Psoas muscle (tissue), 8 donors: Measurements from ENCODE around the gene GPR150. TPM values are rescaled to one million over a fixed set of nuclear protein-coding genes. Genes with fewer than 3 reads are reported as not detected.
"Not testable (repeated sequence)": the region's sequence is repeated elsewhere in the genome, so short reads cannot be mapped to it uniquely, and the experiment has no call there.

Experiments
- ATAC-seq, 4 donors: fragments of 200-7000 bp; cut with Tn5 transposase; one replicate each; pipeline ENCODE4 v1.9.1; 2020; ENCODE audit warnings: moderate library complexity in 3 of 4, mild to moderate bottlenecking in 2 of 4
- DNase-seq, 2 donors: peaks; one replicate each; pipeline ENCODE4 v3.0.0-alpha.2; 2020
- H3K27ac ChIP-seq: fragments of 200-600 bp; one replicate; pipeline ENCODE4 v1.8.0; 2022
- H3K27me3 ChIP-seq, 3 donors: fragments of 200-600 bp in 1 of 3; one replicate each; pipeline versions ENCODE4 v1.6.1 to v1.8.0; 2013 to 2022; ENCODE audit warnings: low read length in 2 of 3, mild to moderate bottlenecking in 2 of 3, moderate library complexity in 1 of 3; ENCODE audit not compliant: insufficient read depth in 3 of 3
- H3K36me3 ChIP-seq, 2 donors: fragments of 200-600 bp in 1 of 2; one replicate each; pipeline versions ENCODE4 v1.6.1 to v1.8.0; 2013 to 2022; ENCODE audit warnings: low read depth in 1 of 2, mild to moderate bottlenecking in 1 of 2, moderate library complexity in 1 of 2; ENCODE audit not compliant: insufficient read depth in 1 of 2
- H3K4me1 ChIP-seq: fragments of 200-600 bp; one replicate; pipeline ENCODE4 v1.8.0; 2022
- H3K4me3 ChIP-seq: fragments of 200-600 bp; one replicate; pipeline ENCODE4 v1.8.0; 2022; ENCODE audit warnings: mild to moderate bottlenecking
- H3K9me3 ChIP-seq: fragments of 200-600 bp; one replicate; pipeline ENCODE4 v1.8.0; 2022
- WGBS, 3 donors: extraction: QIAGEN DNeasy Blood & Tissue Kit; methylation state at CpG; one replicate each; pipeline versions ENCODE4 v1.1.6 to v1.1.7; 2013; 5-methylcytosine and 5-hydroxymethylcytosine counted together
- intact Hi-C, 2 donors: fragments of 100-400 bp; cut with DNase I; formaldehyde crosslinking; loops; one replicate each; pipeline versions ENCODE4 v1.11.0 to v1.14.2; 2022
- polyA plus RNA-seq, 3 donors: library from polyadenylated mRNA; stranded (reverse); fragments of 200-250 nt; gene quantifications; one replicate each; pipeline ENCODE4 v1.2.3, GENCODE V29; 2013
- total RNA-seq, 4 donors: library from RNA; stranded (reverse); fragmentation: NEBNext Ultra II Directional in 2 of 4; extraction: Animal tissue kit (Norgen Biotek cat#: 25700) in 2 of 4; gene quantifications; one replicate each; pipeline versions ENCODE4 v1.2.1 to v1.2.4, GENCODE V29; 2021 to 2023
- TF ChIP-seq, protein P1 (sequence below): fragments of 200-600 bp; IDR thresholded peaks from one replicate; pipeline ENCODE4 v1.8.0; 2022; ENCODE audit warnings: antibody characterized with exemption
- donor health status: healthy with polysubstance abuse.
- donor health status: DM: no; HTN: no; CAD: no; lungs with moderate emphysema.
- donor health status: Bipolar disorder and iron deficiency.
- donor health status: healthy.
- donor health status: DM: yes; HTN: yes; CAD: no.
- donor health status: DM: no; HTN: no; CAD: no.
- donor health status: DM: no; HTN: no; CAD: no.
- donor health status: DM: yes; HTN: yes; CAD: no.

The GPR150 gene
- total and polyA plus RNA-seq, 7 donors: 0.10 to 0.64 (median 0.29) TPM; not detected in 2

DNA sequence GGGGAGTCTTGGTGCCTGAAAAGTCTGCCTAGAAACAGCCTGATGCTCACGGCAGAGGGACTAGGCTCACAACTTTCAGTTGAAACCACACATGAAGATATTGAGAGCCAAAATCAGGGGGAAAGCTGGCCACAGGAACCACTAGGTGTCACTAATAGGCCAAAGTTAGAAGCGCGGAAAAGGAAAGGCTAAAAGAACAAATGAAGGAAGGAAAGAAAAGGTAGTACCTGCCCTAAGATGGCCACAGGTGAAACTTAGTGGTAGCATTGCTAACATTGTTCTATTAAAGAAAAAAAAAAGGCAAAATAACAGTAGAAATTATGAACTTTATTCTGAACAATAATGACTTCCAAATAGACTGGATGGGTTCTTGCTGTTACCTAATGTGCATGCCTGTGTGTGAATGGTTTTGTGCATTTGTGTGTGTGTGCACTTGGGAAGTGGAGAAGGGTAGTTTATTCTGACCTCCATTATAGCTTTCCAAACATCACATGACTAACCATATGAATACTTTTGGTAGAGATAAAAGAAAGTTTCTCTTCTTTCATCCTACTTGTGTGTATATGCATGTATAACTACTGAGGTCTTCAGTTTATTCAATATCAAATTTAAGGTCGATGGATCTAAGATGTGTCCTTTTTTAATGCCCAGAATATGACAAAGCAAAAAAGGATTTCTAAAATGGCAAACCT, 24.6 kb downstream of the GPR150 start:
- H3K27me3 ChIP-seq: no peaks in the 10 kb centered on the region
- ATAC-seq: peak in 1 of 4 donors; percentile 26
- no peaks in the 10 kb centered on the region for H3K36me3 ChIP-seq
- no peak overlapping the region for H3K4me3 ChIP-seq
- H3K9me3 ChIP-seq: no peaks in the 10 kb centered on the region
- H3K27ac ChIP-seq: peak overlapping the region; percentile 97
- intact Hi-C loops: loop anchor here (5.0 to 10.0 kb wide), 7 partner anchors 88 to 1163 kb away; partner anchors contain the start of genes ERAP1 (in 1 of the 2) and RHOBTB3 (in 1 of the 2)
- peaks cover 7% of the 10 kb centered on the region for H3K4me1 ChIP-seq
- DNase-seq: no peak
- 13 to 22% (median 14%) methylated on average over 4 of the region's 4 CpGs for WGBS, 3 donors
- TF ChIP-seq, protein P1, sequence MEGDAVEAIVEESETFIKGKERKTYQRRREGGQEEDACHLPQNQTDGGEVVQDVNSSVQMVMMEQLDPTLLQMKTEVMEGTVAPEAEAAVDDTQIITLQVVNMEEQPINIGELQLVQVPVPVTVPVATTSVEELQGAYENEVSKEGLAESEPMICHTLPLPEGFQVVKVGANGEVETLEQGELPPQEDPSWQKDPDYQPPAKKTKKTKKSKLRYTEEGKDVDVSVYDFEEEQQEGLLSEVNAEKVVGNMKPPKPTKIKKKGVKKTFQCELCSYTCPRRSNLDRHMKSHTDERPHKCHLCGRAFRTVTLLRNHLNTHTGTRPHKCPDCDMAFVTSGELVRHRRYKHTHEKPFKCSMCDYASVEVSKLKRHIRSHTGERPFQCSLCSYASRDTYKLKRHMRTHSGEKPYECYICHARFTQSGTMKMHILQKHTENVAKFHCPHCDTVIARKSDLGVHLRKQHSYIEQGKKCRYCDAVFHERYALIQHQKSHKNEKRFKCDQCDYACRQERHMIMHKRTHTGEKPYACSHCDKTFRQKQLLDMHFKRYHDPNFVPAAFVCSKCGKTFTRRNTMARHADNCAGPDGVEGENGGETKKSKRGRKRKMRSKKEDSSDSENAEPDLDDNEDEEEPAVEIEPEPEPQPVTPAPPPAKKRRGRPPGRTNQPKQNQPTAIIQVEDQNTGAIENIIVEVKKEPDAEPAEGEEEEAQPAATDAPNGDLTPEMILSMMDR: peak; percentile 69

DNA sequence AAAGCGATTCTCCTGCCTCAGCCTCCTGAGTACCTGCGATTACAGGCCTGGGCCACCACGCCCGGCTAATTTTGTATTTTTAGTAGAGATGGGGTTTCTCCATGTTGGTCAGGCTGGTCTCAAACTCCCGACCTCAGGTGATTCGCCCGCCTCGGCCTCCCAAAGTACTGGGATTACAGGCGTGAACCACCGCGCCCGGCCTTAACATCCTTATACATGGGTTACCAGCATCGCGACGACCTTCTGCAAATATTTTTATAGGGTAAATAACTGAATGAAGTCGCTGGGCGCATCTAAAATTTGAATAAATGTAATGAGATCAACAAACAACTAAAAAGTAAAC, 26.3 kb downstream of the GPR150 start:
- WGBS, 3 donors: 79 to 88% (median 84%) methylated on average over 13 to 17 of the region's 17 CpGs
- not testable (repeated sequence) for DNase-seq, H3K36me3 ChIP-seq, H3K9me3 ChIP-seq, H3K27me3 ChIP-seq
- H3K4me3 ChIP-seq: peak overlapping the region; percentile 71
- intact Hi-C loops: loop anchor here (5.0 to 10.0 kb wide), 5 partner anchors 86 to 959 kb away; partner anchors contain the start of gene RHOBTB3 (in 1 of the 2)
- H3K4me1 ChIP-seq: peaks cover 11% of the 10 kb centered on the region
- peak in 1 of 4 donors; percentile 0 for ATAC-seq
- peak overlapping the region; percentile 97 for H3K27ac ChIP-seq

DNA sequence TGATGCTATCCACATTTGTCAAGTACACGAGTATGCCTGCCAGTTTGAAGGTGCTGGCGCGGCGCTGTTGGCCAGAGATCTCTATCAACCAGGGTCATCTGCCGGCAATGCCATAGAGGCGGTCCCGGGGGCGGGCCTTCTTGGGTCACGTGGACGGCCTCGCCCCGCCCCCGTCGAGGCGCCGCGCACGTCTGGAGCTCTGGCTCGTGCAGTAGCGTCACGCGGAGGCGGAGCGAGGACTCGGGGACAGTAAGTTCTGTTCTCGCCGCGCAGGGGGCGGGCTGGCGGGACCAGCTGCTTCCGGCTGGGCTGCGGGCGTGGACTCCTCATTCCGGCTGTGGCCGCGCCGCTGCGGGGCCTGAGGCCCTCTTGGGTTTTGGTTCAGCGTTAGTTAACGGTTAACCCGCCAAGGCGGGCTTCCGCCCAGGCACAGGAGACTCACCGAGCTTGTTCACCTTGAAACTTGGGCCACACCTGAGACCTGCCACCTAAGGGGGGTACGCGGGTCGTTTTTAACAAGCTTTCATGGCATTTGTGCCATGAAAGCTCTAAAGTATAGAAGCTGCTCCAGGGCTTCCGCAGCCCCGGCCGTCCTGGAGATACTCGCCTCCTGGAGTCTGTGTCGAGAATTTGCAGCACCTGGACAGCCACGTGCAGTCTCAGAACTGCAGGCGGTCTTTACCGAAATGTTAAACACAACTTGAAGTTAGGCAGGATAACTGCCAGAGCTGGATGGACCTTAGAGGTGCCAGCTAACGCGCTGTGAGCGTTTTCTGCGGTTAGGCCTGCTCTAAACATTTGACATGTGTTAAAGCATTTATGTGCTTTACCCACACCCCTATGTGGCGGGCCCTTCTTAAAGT, 26.9 kb downstream of the GPR150 start, which contains the start of gene RFESD:
Gene RFESD, plus strand, starts transcription at position 209 of the 863 bp plus-strand sequence. CDS start 5,495 bp downstream, outside the sequence.
- WGBS, 3 donors: 0 to 1% (median 0%) methylated on average over 59 to 60 of the region's 60 CpGs
- peak within 1 kb of the TSS; percentile 71 for H3K4me3 ChIP-seq
- intact Hi-C loops: loop anchor here (5.0 to 10.0 kb wide), 5 partner anchors 86 to 958 kb away; partner anchors contain the start of gene RHOBTB3 (in 1 of the 2)

GRCh38 chr5:95647886-95648860, 28.3 kb downstream of the GPR150 start:
- Histone ChIP-seq H3K27me3 (no peaks in the 10 kb centered on the region), H3K4me1 (peaks cover 4% of the 10 kb centered on the region), H3K27ac (peak overlapping the region; percentile 97), H3K9me3 (no peaks in the 10 kb centered on the region), H3K36me3 (peaks cover 0 to 11% of the 10 kb centered on the region in 2 donors), H3K4me3 (peak overlapping the region; percentile 71)
- intact Hi-C loops: loop anchor here (5.0 to 10.0 kb wide), 5 partner anchors 84 to 957 kb away; partner anchors contain the start of gene RHOBTB3 (in 1 of the 2)
- ATAC-seq (no peak), DNase-seq (no peak)
- TF ChIP-seq, protein P1: no peak
- whole genome bisulfite sequencing, 3 donors: 75 to 86% (median 76%) methylated on average over 12 of the region's 12 CpGs

More for the DNA sequence above, 26.9 kb downstream of the GPR150 start, which contains the start of gene RFESD:
- Histone ChIP-seq H3K36me3 (no peaks in the 10 kb centered on the region), H3K27ac (peak within 1 kb of the TSS; percentile 97), H3K27me3 (no peaks in the 10 kb centered on the region), H3K9me3 (no peaks in the 10 kb centered on the region), H3K4me1 (peaks cover 6% of the 10 kb centered on the region)
- DNase-seq (peak; percentile 100), ATAC-seq (peak; percentile 95 to 97 (median 96))
- TF ChIP-seq, protein P1: no peak
